Measurements from ENCODE around the gene SPTBN5.

- no peak for TF ChIP-seq EZH2 (IDR thresholded peaks at IDR 0.05)
- TF ChIP-seq POLR2AphosphoS5 (IDR thresholded peaks at IDR 0.05; ENCODE audit: borderline replicate concordance, low read depth, low read length), result no peak
Observed at GRCh38 chr15:41853831-41854230, 40.0 kb downstream of the SPTBN5 start.
